Spleen (tissue), 7 donors: Measurements from ENCODE around the gene NFX1.

Source experiments
- CTCF ChIP-seq, 11 experiments: fragments of 200-600 bp in 7 of 11; fragments of 450-650 bp in 4 of 11; sonication (generic) in 4 of 11; IDR thresholded peaks in 8 of 11; conservative IDR thresholded peaks in 3 of 11; 1 replicate in 7 of 11; 2 replicates in 4 of 11; pipeline versions ENCODE4 v1.4.0 to v1.8.0; 2016 to 2021; ENCODE audit warnings: antibody characterized with exemption in 11 of 11, inconsistent platforms in 4 of 11, mild to moderate bottlenecking in 1 of 11
- POLR2A ChIP-seq, 3 donors: fragments of 450-650 bp; IDR thresholded peaks; one replicate each; pipeline ENCODE4 v1.5.1; 2017; ENCODE audit warnings: antibody characterized with exemption in 3 of 3, mild to moderate bottlenecking in 1 of 3
- donor health status: DM: no; HTN: no; CAD: no; lungs with moderate emphysema.
- donor health status: DM: no; HTN: no; CAD: no.
- donor health status: DM: no; HTN: no; CAD: no.

DNA sequence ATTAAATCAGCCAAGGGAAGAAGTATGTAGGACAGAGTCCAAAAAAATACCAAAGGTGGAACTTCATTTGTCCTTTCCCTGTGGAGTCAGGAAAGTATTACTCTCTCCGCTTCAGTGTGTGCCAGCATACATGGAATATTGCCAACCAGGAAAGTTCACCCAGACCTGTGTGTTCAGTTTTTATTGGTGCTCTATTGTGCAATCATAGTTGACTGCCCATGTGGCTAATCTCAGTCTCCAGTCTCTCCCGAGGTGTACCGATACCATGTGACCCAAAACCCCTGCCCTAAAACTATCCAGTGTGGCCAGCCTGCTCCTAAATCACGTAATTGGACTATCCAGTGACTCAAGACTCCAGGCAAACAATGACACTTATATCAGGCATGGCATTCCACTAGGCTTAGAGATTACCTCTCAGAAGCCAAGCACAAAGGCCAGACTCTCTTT is 38.8 kb downstream of the NFX1 start:
- no peak for TF ChIP-seq CTCF (IDR thresholded peaks at IDR 0.05 in 8 of 11, conservative IDR thresholded peaks at IDR 0.05 in 3 of 11)
- TF ChIP-seq POLR2A (IDR thresholded peaks at IDR 0.05), result no peak
